NCI-H1694 (cell line): ENCODE data around the gene ZC3H7A.

Experiments used
- DNase-seq: peaks from one replicate; lab custom pipeline; 2025; lab: John Stamatoyannopoulos, UW

ZC3H7A gene

DNA sequence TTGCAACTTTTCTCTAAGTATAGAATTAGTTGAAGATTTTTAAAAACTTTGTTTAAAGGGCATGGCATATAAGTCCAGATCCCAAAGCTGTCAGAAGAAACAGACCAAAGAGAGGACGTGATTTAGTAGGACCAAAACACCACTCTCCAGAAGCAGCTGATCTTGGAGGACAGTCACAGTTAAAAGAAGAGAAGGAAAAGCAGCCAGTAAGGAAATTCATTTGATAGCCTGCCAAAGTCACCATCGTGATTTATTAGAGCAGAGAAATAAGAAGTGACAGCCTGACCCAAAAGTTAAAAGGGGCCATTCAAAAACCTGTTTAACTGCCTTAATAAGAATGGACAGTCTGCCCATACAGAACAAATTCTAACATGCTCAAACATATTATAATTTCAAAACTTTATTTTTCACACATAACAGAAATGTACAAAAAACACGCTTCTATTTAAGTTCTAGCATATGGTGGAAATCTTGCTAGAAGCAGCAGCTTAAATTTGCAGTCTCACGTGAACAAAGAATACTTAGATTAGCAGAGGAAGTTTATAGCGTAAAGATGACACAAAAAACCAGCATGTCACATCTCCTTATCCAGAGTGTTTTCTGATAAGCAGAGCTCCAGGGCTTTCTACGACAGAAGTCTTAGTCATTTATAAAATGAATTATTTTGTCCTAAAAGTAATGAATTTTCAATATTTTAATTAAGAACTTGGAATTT lies 91.6 kb downstream of the ZC3H7A start:
- no peak for DNase-seq
